HG02759 (cell line): ENCODE data around the gene GAGE12J.
"Not testable (repeated sequence)": the region's sequence is repeated elsewhere in the genome, so short reads cannot be mapped to it uniquely, and the experiment has no call there.

ENCODE experiments used
- ATAC-seq: cut with Tn5 transposase; IDR thresholded peaks from one replicate; pipeline ENCODE4 v1.9.1; 2021; ENCODE audit warnings: mild to moderate bottlenecking, moderate library complexity; ENCODE audit not compliant: unreplicated experiment

GAGE12J gene

GRCh38 chrX:49321737-49322136, at the start of gene GAGE12J:
TSS of gene GAGE12J (plus strand) at chrX:49322037. CDS start at chrX:49323194, 1,157 bp downstream.
- not testable (repeated sequence) for ATAC-seq

- ATAC-seq = no peak
Observed at GRCh38 chrX:49272421-49272820, 49.4 kb upstream of the GAGE12J start.

GRCh38 chrX:49273181-49273727, 48.6 kb upstream of the GAGE12J start:
- ATAC-seq = no peak

GRCh38 chrX:49276207-49276606, 45.6 kb upstream of the GAGE12J start:
- no peak for ATAC-seq

- no peak for ATAC-seq
Observed at GRCh38 chrX:49276671-49277534, 44.9 kb upstream of the GAGE12J start.

- ATAC-seq = no peak
Observed at GRCh38 chrX:49277535-49277830, 44.4 kb upstream of the GAGE12J start.

- ATAC-seq = no peak
Observed at GRCh38 chrX:49278081-49278480, 43.8 kb upstream of the GAGE12J start.

- ATAC-seq = no peak
Observed at GRCh38 chrX:49282647-49283011, 39.2 kb upstream of the GAGE12J start.

- no peak for ATAC-seq
Observed at GRCh38 chrX:49284212-49284611, 37.6 kb upstream of the GAGE12J start.

GRCh38 chrX:49286136-49286535, 35.7 kb upstream of the GAGE12J start:
- no peak for ATAC-seq

- no peak for ATAC-seq
Observed at GRCh38 chrX:49286581-49286980, 35.3 kb upstream of the GAGE12J start.

GRCh38 chrX:49287665-49288064, 34.2 kb upstream of the GAGE12J start:
- ATAC-seq = no peak

- ATAC-seq = no peak
Observed at GRCh38 chrX:49290215-49290614, 31.6 kb upstream of the GAGE12J start.

- ATAC-seq = peak; percentile 59
Observed at GRCh38 chrX:49291615-49292337, 30.1 kb upstream of the GAGE12J start.

- no peak for ATAC-seq
Observed at GRCh38 chrX:49292400-49293362, 29.2 kb upstream of the GAGE12J start.

- not testable (repeated sequence) for ATAC-seq
Observed at GRCh38 chrX:49299293-49299692, 22.5 kb upstream of the GAGE12J start.

GRCh38 chrX:49300703-49301102, 21.1 kb upstream of the GAGE12J start:
- no peak for ATAC-seq

GRCh38 chrX:49303346-49303745, 18.5 kb upstream of the GAGE12J start, which contains the start of gene GAGE10:
TSS of gene GAGE10 (plus strand) at chrX:49303646. CDS start at chrX:49304860, 1,214 bp downstream.
- no peak for ATAC-seq

GRCh38 chrX:49307775-49308174, 14.1 kb upstream of the GAGE12J start:
- not testable (repeated sequence) for ATAC-seq

GRCh38 chrX:49308604-49309269, 13.1 kb upstream of the GAGE12J start:
- ATAC-seq = no peak
